Mesothelial cell of epicardium (in vitro differentiated cells): ENCODE data around the gene KIAA1671. TPM values are rescaled to one million over a fixed set of nuclear protein-coding genes. Genes with fewer than 3 reads are reported as not detected.
"Not testable (repeated sequence)": the region's sequence is repeated elsewhere in the genome, so short reads cannot be mapped to it uniquely, and the experiment has no call there.

Experiments used
- DNase-seq, 2 experiments: peaks; one replicate each; pipeline ENCODE4 v3.0.0; 2021; ENCODE audit warnings: low spot score in 2 of 2; ENCODE audit not compliant: unreplicated experiment in 2 of 2
- H3K27ac Mint-ChIP-seq: 2 replicates; pipeline ENCODE4 v1.8.0; 2021; ENCODE audit warnings: mixed read lengths
- H3K27me3 Mint-ChIP-seq: 2 replicates; pipeline ENCODE4 v1.8.0; 2021; ENCODE audit warnings: low read depth, mixed read lengths
- H3K36me3 Mint-ChIP-seq: 2 replicates; pipeline ENCODE4 v1.8.0; 2021; ENCODE audit warnings: mixed read lengths
- H3K4me1 Mint-ChIP-seq: 2 replicates; pipeline ENCODE4 v1.8.0; 2021; ENCODE audit warnings: mixed read lengths
- H3K4me3 Mint-ChIP-seq: 2 replicates; pipeline ENCODE4 v1.8.0; 2021; ENCODE audit warnings: mild to moderate bottlenecking, moderate library complexity, mixed read lengths
- H3K9me3 Mint-ChIP-seq: 2 replicates; pipeline ENCODE4 v1.8.0; 2021; ENCODE audit warnings: mixed read lengths
- total RNA-seq: library from RNA; stranded (reverse); gene quantifications from 3 replicates; pipeline ENCODE4 v1.2.1, GENCODE V29; 2021
- TF ChIP-seq, protein P1 (sequence below): fragments of 200-600 bp; sonication (generic); IDR thresholded peaks from one replicate; pipeline ENCODE4 v1.5.0; 2021; ENCODE audit warnings: antibody characterized with exemption; ENCODE audit not compliant: unreplicated experiment

The KIAA1671 gene
- total RNA-seq, 1 donor from 2014 or later, result 21.8 TPM

DNA sequence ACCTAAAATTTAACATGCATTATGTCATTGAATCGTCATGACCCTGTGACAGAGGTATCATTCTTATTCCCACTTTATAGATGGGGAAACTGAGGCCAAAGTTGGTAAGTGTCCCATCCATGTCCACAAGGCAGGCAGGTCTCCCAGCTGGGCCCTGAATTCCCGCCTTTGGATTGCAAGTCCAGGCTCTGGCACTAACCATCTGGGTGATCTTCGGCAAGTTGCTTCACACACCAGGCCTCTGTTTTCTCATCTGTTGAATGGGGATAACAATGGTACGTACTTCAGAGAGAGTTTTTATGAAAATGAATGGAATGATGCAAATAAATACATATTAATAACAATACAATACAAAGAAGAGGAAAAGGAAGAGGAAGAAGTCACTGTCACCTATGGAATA is 250.6 kb downstream of the KIAA1671 start:
- no peak overlapping the region for H3K27ac Mint-ChIP-seq
- H3K9me3 Mint-ChIP-seq, result no peaks in the 10 kb centered on the region
- H3K27me3 Mint-ChIP-seq, result no peaks in the 10 kb centered on the region
- no peak for DNase-seq
- TF ChIP-seq, protein P1, sequence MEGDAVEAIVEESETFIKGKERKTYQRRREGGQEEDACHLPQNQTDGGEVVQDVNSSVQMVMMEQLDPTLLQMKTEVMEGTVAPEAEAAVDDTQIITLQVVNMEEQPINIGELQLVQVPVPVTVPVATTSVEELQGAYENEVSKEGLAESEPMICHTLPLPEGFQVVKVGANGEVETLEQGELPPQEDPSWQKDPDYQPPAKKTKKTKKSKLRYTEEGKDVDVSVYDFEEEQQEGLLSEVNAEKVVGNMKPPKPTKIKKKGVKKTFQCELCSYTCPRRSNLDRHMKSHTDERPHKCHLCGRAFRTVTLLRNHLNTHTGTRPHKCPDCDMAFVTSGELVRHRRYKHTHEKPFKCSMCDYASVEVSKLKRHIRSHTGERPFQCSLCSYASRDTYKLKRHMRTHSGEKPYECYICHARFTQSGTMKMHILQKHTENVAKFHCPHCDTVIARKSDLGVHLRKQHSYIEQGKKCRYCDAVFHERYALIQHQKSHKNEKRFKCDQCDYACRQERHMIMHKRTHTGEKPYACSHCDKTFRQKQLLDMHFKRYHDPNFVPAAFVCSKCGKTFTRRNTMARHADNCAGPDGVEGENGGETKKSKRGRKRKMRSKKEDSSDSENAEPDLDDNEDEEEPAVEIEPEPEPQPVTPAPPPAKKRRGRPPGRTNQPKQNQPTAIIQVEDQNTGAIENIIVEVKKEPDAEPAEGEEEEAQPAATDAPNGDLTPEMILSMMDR, result no peak
- H3K4me3 Mint-ChIP-seq, result no peak overlapping the region
- no peaks in the 10 kb centered on the region for H3K36me3 Mint-ChIP-seq
- no peaks in the 10 kb centered on the region for H3K4me1 Mint-ChIP-seq

DNA sequence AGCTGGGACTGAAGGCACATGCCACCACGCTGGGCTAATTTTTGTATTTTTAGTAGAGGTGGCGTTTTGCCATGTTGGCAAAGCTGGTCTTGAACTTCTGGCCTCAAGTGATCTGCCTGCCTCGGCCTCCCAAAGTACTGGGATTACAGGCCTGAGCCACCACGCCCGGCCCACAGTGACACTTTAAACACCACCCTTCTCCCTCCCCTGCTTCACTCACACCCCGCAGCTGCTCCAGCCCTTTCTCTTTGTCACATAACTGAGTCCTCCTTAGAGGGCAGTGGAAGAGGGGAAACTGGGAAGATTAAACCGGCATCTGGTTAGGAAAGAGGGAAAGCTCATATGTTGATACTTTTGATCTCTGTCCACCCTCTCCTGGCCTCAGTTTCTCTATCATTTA is 252.0 kb downstream of the KIAA1671 start:
- not testable (repeated sequence) for H3K4me3 Mint-ChIP-seq, DNase-seq, H3K27ac Mint-ChIP-seq, H3K4me1 Mint-ChIP-seq, H3K9me3 Mint-ChIP-seq, H3K36me3 Mint-ChIP-seq, H3K27me3 Mint-ChIP-seq

DNA sequence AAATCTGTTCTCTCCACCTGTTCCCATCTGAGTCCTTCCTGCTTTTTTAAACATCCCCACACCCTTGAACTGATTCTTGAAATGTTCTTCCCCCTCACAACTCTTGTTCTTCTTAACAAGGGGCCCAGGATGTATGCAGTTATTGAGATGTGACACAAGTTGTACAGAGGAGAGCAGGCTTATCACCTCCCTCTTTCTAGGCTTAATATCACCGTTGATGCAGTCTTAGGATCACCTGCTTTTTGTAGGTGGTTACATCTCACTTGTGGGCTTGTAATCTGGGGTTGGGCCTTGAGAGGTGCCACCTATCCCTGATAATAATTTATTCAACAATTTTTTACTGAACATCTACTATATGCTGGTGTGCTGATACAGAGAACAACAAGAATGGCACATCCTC is 253.3 kb downstream of the KIAA1671 start:
- Mint-ChIP-seq H3K36me3 (no peaks in the 10 kb centered on the region), H3K4me3 (no peak overlapping the region), H3K27me3 (no peaks in the 10 kb centered on the region), H3K4me1 (no peaks in the 10 kb centered on the region), H3K9me3 (no peaks in the 10 kb centered on the region), H3K27ac (no peak overlapping the region)
- TF ChIP-seq, protein P1, result no peak
- no peak for DNase-seq

DNA sequence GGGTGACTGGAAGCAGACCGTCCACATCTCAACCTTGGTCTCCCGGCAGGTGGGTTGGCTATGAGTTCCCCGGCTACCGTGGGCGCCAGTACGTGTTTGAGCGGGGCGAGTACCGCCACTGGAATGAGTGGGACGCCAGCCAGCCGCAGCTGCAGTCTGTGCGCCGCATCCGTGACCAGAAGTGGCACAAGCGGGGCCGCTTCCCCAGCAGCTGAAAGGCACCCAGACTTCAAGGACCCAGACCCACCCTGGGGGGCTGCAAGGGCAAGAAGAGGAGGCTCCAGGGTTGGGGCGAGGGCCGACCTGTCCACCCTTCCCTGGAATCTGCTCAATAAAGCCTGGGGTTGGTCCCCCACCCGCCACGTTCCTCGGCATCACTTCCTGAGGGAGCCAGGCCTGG is 254.5 kb downstream of the KIAA1671 start:
- Mint-ChIP-seq H3K36me3 (no peaks in the 10 kb centered on the region), H3K9me3 (no peaks in the 10 kb centered on the region), H3K27ac (no peak overlapping the region), H3K27me3 (no peaks in the 10 kb centered on the region), H3K4me1 (no peaks in the 10 kb centered on the region), H3K4me3 (no peak overlapping the region)
- no peak for DNase-seq
- TF ChIP-seq, protein P1, result no peak

DNA sequence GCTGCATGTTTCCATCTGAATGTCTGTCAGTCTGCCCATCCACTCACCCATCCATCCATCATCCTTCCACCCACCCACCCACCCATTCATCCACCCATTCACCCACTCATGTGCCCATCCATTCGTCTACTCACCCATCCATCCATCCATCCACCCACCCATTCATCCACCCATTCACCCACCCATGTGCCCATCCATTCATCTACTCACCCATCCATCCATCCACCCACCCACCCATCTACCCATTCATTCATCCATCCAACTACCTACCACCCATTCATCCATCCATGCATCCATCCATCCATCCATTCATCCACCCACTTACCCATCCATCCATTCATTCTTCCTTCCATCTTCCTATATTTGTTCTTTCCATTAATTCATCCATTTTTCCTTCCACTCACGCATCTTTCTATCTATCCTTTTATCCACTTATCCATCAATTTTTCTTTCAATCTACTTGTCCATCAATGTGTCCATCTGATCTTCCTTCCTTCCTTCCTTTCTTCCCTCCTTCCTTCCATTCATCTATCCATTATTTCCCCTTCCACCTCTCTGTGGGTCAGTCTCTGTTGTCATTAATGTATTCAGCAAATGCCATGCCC is 255.1 kb downstream of the KIAA1671 start:
- Mint-ChIP-seq H3K27me3 (no peaks in the 10 kb centered on the region), H3K4me1 (no peaks in the 10 kb centered on the region), H3K36me3 (no peaks in the 10 kb centered on the region), H3K4me3 (no peak overlapping the region), H3K27ac (no peak overlapping the region), H3K9me3 (no peaks in the 10 kb centered on the region)
- TF ChIP-seq, protein P1, result no peak
- no peak for DNase-seq

DNA sequence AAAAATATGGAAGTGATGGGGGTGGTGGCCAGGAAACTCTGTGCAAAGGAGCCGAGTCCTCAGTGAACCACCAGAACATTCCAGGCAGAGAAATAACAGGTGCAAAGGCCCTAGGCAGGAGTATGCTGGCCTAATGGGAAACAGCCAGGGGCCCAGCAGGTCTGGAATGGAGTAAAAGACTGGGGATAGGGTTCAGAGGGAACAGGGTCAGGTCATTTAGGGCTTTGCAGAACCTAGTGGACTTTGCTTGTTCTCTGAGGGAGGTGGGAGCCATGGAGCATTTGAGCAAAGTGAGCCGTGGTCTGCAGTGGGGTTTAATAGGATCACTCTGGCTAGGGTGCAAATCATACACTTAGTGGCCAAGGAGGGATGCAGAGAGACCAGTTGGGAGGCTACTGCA is 255.8 kb downstream of the KIAA1671 start:
- H3K9me3 Mint-ChIP-seq, result peaks cover 4% of the 10 kb centered on the region
- no peaks in the 10 kb centered on the region for H3K36me3 Mint-ChIP-seq
- no peaks in the 10 kb centered on the region for H3K27me3 Mint-ChIP-seq
- H3K4me3 Mint-ChIP-seq, result no peak overlapping the region
- TF ChIP-seq, protein P1, result no peak
- no peaks in the 10 kb centered on the region for H3K4me1 Mint-ChIP-seq
- no peak for DNase-seq
- H3K27ac Mint-ChIP-seq, result no peak overlapping the region
